GM12878 (cell line): Measurements from ENCODE around the gene SLC2A9. TPM values are rescaled to one million over a fixed set of nuclear protein-coding genes. Genes with fewer than 3 reads are reported as not detected.

ENCODE experiments used
- ATAC-seq: fragments of 200-7000 bp; cut with Tn5 transposase; 3 replicates; pipeline ENCODE4 v1.9.1; 2020; ENCODE audit warnings: mild to moderate bottlenecking, moderate library complexity
- BruUV-seq: library from RNA; stranded (reverse); fragments of 400-500 nt; replicated peaks from 2 replicates; lab custom pipeline; 2021; lab: Mats Ljungman, UMichigan
- CTCF ChIA-PET: fragments of 300-600 bp; sonication (Branson Sonifier 250); formaldehyde crosslinking; extraction: SDS; loops from one replicate; lab custom pipeline; 2021; ENCODE audit warnings: inconsistent platforms; lab: Yijun Ruan, JAX
- POLR2A ChIA-PET: fragments of 350-600 bp; formaldehyde crosslinking; extraction: SDS; loops from one replicate; lab custom pipeline; 2021; ENCODE audit warnings: inconsistent platforms; lab: Charles Lee
- RAD21 ChIA-PET: fragments of 300-600 bp; sonication (Branson Sonifier 250); formaldehyde crosslinking; loops from one replicate; lab custom pipeline; 2023; ENCODE audit warnings: antibody characterized with exemption; ENCODE audit not compliant: unreplicated experiment; lab: Charles Lee
- SMC1A ChIA-PET: fragments of 300-600 bp; sonication (Branson Sonifier 250); formaldehyde crosslinking; loops from one replicate; lab custom pipeline; 2023; ENCODE audit not compliant: unreplicated experiment, uncharacterized antibody; lab: Charles Lee
- DNase-seq: peaks from one replicate; pipeline ENCODE4 v3.0.0-alpha.2; 2011; ENCODE audit warnings: low read depth, low spot score
- FAIRE-seq: peaks from 3 replicates; lab custom pipeline; 2011; peaks lifted over from hg19 to GRCh38; lab: Jason Lieb, UNC
- H2AFZ ChIP-seq: 2 replicates; pipeline ENCODE4 v1.6.0; 2011; ENCODE audit warnings: low read depth, low read length, control low read depth; ENCODE audit not compliant: control insufficient read depth
- H3K27ac ChIP-seq: 2 replicates; pipeline ENCODE4 v1.5.1; 2011; ENCODE audit warnings: control low read depth; ENCODE audit not compliant: control insufficient read depth, insufficient read depth
- H3K27me3 ChIP-seq, 2 experiments: replicated peaks in 1 of 2; 2 replicates each; pipeline versions ENCODE4 v1.6.0 to v1.6.1; 2011; ENCODE audit warnings: low read length in 1 of 2; ENCODE audit not compliant: control insufficient read depth in 2 of 2, insufficient read depth in 2 of 2
- H3K36me3 ChIP-seq, 2 experiments: 2 replicates each; pipeline ENCODE4 v1.5.1; 2011; ENCODE audit warnings: low read length in 1 of 2; ENCODE audit not compliant: control insufficient read depth in 2 of 2, insufficient read depth in 2 of 2
- H3K4me1 ChIP-seq: 2 replicates; pipeline ENCODE4 v1.6.1; 2011; ENCODE audit warnings: mild to moderate bottlenecking, low read length, moderate library complexity, mixed read lengths; ENCODE audit not compliant: control insufficient read depth, insufficient read depth
- H3K4me2 ChIP-seq: 2 replicates; pipeline ENCODE4 v1.6.0; 2011; ENCODE audit warnings: control low read depth; ENCODE audit not compliant: control insufficient read depth, insufficient read depth
- H3K4me3 ChIP-seq: fragments of 200-600 bp; sonication (generic); 2 replicates; pipeline ENCODE4 v1.5.1; 2016
- H3K79me2 ChIP-seq: 2 replicates; pipeline ENCODE4 v1.6.0; 2011; ENCODE audit warnings: low read length; ENCODE audit not compliant: control insufficient read depth, insufficient read depth
- H3K9ac ChIP-seq: 2 replicates; pipeline ENCODE4 v1.8.0; 2011; ENCODE audit warnings: low read length, control low read depth, mixed read lengths; ENCODE audit not compliant: control insufficient read depth, insufficient read depth
- H3K9me3 ChIP-seq: replicated peaks from 3 replicates; pipeline ENCODE4 v1.5.1; 2011; ENCODE audit warnings: mild to moderate bottlenecking, low read length; ENCODE audit not compliant: control insufficient read depth, insufficient read depth
- H4K20me1 ChIP-seq: 2 replicates; pipeline ENCODE4 v1.6.0; 2011; ENCODE audit not compliant: control insufficient read depth, insufficient read depth
- FOS ChIP-seq: IDR thresholded peaks from 3 replicates; pipeline ENCODE4 v1.6.1; 2011; ENCODE audit warnings: borderline replicate concordance; ENCODE audit not compliant: insufficient read length; ENCODE audit errors: extremely low read depth
- GABPA ChIP-seq: IDR thresholded peaks from 2 replicates; pipeline ENCODE4 v1.6.1; 2014; ENCODE audit warnings: antibody characterized with exemption, low read depth, mild to moderate bottlenecking, inconsistent platforms
- HDAC2 ChIP-seq: fragments of 200-600 bp; sonication (generic); IDR thresholded peaks from 2 replicates; pipeline ENCODE4 v1.6.1; 2017
- KAT2A ChIP-seq: conservative IDR thresholded peaks from 2 replicates; pipeline ENCODE4 v1.6.1; 2011; ENCODE audit warnings: low read depth, low read length; ENCODE audit not compliant: control insufficient read depth
- ZNF384 ChIP-seq: IDR thresholded peaks from 2 replicates; pipeline ENCODE4 v1.6.1; 2012; ENCODE audit warnings: low read depth, mild to moderate bottlenecking, low read length, improper control_type of control experiment, borderline replicate concordance
- WGBS: methylation state at CpG from one replicate; pipeline ENCODE4 v1.1.6; 2016; ENCODE audit warnings: low lambda C conversion rate; ENCODE audit not compliant: insufficient replicate concordance, insufficient coverage; ENCODE audit errors: missing lambda C conversion rate; 5-methylcytosine and 5-hydroxymethylcytosine counted together
- in situ Hi-C: fragments of 300-500 bp; cut with MboI; formaldehyde crosslinking; loops from 9 replicates; pipeline ENCODE4 v1.14.3; 2018; ENCODE audit warnings: mixed read lengths
- intact Hi-C: fragments of 100-400 bp; cut with micrococcal nuclease; formaldehyde crosslinking; loops from one replicate; pipeline ENCODE4 v1.14.2; 2022; ENCODE audit not compliant: unreplicated experiment
- polyA plus RNA-seq, 11 experiments: library from polyadenylated mRNA; depleted of rRNA in 4 of 11; unstranded in 6 of 11; stranded (reverse) in 5 of 11; fragments of >200 nt; fragmentation: Nextera tagmentation in 4 of 11; fragmentation: Illumina TruSeq in 1 of 11; extraction: Ambion mirVana in 4 of 11; extraction: Trizol in 1 of 11; gene quantifications; 1 replicate in 1 of 11; 2 replicates in 10 of 11; pipeline versions ENCODE4 v1.2.1 to v1.2.3, GENCODE V29; 2011 to 2016; ENCODE audit warnings: inconsistent platforms in 2 of 11, missing spikeins in 2 of 11, low read depth in 1 of 11
- total RNA-seq, 4 experiments: library from RNA; depleted of rRNA in 3 of 4; stranded (reverse); fragments of >200 nt in 3 of 4; fragmentation: Illumina TruSeq in 1 of 4; extraction: Trizol in 1 of 4; gene quantifications; 2 replicates each; pipeline versions ENCODE4 v1.2.1 to v1.2.3, GENCODE V29; 2013 to 2021
- TF ChIP-seq, protein P1 (sequence below): fragments of 450-650 bp; IDR thresholded peaks from 2 replicates; pipeline ENCODE4 v1.6.1; 2016; ENCODE audit warnings: mild to moderate bottlenecking, moderate library complexity, borderline replicate concordance
- TF ChIP-seq, protein P2 (sequence below): fragments of 450-650 bp; IDR thresholded peaks from 2 replicates; pipeline ENCODE4 v1.6.1; 2017; ENCODE audit warnings: low read depth, mild to moderate bottlenecking, moderate library complexity

SLC2A9 gene
- total and polyA plus RNA-seq, 10 of the 15 experiments (the other 5 are each of a cell fraction or from before 2014, with no cell fraction given): 0.28 to 2.8 (median 1.2) TPM

- WGBS: 72% methylated on average over 2 of the region's 2 CpGs
- CTCF ChIA-PET: interaction anchor here (1.0 to 1.4 kb wide), 3 partner anchors 10 to 64 kb away, joined by 3 to 5 read pairs (median 5); no protein-coding TSS in a partner anchor
These were observed 71.7 kb downstream of the SLC2A9 start for GRCh38 chr4:9949573-9949972.

More at GRCh38 chr4:9949573-9949972, 71.7 kb downstream of the SLC2A9 start:
- BruUV-seq: no TSS peak
- no peak for FAIRE-seq
- H3K9ac ChIP-seq: no peak overlapping the region
- no peaks in the 10 kb centered on the region for H3K36me3 ChIP-seq
- no peaks in the 10 kb centered on the region for H3K9me3 ChIP-seq
- TF ChIP-seq HDAC2 (no peak), FOS (no peak), ZNF384 (no peak), GABPA (no peak), KAT2A (no peak)
- TF ChIP-seq, protein P1, sequence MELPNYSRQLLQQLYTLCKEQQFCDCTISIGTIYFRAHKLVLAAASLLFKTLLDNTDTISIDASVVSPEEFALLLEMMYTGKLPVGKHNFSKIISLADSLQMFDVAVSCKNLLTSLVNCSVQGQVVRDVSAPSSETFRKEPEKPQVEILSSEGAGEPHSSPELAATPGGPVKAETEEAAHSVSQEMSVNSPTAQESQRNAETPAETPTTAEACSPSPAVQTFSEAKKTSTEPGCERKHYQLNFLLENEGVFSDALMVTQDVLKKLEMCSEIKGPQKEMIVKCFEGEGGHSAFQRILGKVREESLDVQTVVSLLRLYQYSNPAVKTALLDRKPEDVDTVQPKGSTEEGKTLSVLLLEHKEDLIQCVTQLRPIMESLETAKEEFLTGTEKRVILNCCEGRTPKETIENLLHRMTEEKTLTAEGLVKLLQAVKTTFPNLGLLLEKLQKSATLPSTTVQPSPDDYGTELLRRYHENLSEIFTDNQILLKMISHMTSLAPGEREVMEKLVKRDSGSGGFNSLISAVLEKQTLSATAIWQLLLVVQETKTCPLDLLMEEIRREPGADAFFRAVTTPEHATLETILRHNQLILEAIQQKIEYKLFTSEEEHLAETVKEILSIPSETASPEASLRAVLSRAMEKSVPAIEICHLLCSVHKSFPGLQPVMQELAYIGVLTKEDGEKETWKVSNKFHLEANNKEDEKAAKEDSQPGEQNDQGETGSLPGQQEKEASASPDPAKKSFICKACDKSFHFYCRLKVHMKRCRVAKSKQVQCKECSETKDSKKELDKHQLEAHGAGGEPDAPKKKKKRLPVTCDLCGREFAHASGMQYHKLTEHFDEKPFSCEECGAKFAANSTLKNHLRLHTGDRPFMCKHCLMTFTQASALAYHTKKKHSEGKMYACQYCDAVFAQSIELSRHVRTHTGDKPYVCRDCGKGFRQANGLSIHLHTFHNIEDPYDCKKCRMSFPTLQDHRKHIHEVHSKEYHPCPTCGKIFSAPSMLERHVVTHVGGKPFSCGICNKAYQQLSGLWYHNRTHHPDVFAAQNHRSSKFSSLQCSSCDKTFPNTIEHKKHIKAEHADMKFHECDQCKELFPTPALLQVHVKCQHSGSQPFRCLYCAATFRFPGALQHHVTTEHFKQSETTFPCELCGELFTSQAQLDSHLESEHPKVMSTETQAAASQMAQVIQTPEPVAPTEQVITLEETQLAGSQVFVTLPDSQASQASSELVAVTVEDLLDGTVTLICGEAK: no peak
- TF ChIP-seq, protein P2, sequence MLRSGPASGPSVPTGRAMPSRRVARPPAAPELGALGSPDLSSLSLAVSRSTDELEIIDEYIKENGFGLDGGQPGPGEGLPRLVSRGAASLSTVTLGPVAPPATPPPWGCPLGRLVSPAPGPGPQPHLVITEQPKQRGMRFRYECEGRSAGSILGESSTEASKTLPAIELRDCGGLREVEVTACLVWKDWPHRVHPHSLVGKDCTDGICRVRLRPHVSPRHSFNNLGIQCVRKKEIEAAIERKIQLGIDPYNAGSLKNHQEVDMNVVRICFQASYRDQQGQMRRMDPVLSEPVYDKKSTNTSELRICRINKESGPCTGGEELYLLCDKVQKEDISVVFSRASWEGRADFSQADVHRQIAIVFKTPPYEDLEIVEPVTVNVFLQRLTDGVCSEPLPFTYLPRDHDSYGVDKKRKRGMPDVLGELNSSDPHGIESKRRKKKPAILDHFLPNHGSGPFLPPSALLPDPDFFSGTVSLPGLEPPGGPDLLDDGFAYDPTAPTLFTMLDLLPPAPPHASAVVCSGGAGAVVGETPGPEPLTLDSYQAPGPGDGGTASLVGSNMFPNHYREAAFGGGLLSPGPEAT: no peak
- TF ChIP-seq, all 136 proteins: peak for 0
- intact Hi-C loops (no loop called here), in situ Hi-C loops (no loop called here)
- Histone ChIP-seq H2AFZ (no peak overlapping the region), H3K27me3 (no peaks in the 10 kb centered on the region), H3K4me2 (no peak overlapping the region), H3K4me3 (no peak overlapping the region), H3K27ac (no peak overlapping the region), H3K79me2 (no peaks in the 10 kb centered on the region), H3K4me1 (no peaks in the 10 kb centered on the region), H4K20me1 (no peaks in the 10 kb centered on the region)
- DNase-seq (no peak), ATAC-seq (no peak)
- ChIA-PET POLR2A (no interaction called here), RAD21 (no interaction called here), SMC1A (no interaction called here)
